ENCODE measurements around the gene REEP6.
"Not testable (repeated sequence)": the region's sequence is repeated elsewhere in the genome, so short reads cannot be mapped to it uniquely, and the experiment has no call there.

The REEP6 gene

DNA sequence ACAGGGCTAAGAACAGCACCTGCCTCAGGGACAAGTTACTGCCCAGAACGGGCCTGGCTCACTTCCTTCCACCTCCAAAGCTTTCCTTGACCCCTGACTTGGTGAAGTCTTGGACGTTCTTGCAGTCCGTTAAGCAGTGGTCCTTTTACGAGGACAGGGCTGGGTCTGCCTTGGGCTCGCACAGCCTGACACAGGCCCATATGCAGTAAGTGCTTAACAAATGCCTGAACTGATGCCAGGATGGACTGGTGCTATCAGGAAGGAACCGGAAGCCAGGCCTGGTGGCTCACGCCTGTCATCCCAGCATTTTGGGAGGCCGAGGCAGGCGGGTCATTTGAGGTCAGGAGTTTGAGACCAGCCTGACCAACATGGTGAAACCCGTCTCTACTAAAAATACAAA lies 31.1 kb downstream of the REEP6 start:
- in situ Hi-C loops (cut with HindIII; ENCODE audit: low sequenced_read_pairs): no loop called here

DNA sequence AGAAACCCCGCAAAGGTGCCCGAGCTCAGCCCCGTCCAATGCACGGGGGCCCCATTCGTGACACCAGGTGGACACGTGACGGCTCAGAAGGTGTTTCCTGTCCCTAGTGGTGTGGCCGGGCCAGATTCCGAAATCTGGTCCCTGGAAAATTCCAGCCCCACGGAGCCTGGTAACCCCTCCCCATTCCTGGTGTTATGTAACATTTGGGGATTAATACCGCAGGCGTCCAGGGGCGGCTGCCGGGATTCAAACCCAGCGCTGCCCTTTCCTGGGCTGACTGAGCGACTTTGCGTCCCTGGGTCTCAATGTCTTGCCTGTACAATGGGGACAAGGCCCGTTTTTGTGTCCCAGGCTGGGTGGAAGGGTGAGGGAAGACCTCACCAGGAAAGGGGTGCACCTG lies 31.9 kb downstream of the REEP6 start:
- in situ Hi-C loops (cut with HindIII; ENCODE audit: low sequenced_read_pairs): no loop called here

DNA sequence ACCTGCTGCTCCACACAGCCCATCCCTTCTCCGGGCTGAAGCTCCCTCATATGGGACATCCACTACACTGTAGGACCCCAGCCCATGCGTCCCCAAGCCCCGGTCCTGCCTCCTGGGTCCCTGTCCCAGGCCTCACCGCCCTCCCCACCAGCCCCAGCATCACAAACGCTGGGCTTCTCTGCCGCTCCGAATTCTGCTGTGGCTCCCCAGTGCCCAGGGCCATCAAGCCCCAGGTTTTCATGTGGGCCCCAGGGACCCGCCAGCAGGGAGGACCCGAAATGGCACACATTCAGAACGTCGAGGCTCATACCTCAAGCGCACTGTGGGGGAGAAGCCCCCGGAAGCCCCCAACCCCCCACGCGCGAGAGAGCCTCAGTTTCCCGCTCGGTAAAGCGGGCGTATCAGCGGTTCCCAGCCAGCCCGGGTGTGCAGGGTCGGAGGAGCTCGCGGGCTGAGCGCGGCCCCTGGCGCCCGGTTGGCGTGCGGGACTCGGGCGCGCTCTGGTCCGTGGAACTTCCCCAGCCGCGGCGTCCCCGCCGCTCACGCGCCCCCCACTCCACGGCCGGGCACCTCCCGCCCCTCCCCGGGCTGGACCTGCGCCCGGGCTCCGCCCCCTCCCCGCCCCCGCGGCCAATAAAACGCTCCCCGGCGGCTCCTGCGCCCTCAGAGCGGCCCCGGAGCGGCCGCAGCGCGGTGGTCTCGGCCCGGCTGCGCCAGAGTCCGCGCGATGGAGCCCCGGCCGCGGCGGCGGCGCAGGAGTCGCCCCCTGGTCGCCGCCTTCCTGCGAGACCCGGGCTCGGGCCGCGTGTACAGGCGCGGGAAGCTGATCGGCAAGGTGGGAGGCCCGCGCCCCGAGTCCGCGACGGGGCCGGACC lies 32.7 kb downstream of the REEP6 start, which contains the start of gene PLK5:
Gene PLK5, plus strand, starts transcription at position 666 of the 875 bp plus-strand sequence. CDS start 2,920 bp downstream, outside the sequence.
- in situ Hi-C loops (cut with HindIII; ENCODE audit: low sequenced_read_pairs): no loop called here

DNA sequence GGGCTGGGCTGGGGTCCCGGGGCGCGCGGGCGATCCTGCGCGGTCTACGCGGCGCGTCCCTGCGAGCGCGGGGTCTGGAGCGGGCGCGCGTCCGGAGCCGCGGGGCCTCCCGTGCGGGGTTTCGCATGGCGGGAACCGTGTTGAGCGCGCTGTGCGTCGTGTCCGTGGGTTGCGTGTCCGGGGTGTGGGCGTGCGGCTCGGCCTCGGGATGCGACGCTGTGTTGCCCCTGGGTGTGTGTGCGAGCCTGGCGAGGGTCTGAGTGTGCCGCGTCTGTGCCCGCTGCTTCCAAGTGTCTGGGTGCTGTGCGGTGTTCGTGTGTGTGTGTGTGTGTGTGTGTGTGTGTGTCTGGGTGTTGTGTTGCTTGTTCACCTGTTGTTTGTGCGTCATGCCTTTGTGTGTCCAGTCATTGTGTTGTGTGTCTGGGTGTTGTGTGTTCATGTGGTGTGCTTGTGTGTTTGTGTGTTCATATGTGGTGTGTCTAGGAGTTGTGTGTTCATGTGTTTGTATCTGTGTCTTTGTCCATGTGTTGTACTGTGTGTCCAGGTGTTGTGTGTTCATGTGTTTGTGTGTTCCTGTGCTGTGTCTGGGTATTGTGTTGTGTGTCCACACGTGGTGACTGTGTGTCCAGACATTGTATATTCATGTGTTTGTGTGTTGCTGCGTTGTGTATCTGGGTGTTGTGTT lies 33.4 kb downstream of the REEP6 start:
- in situ Hi-C loops (cut with HindIII; ENCODE audit: low sequenced_read_pairs): no loop called here

DNA sequence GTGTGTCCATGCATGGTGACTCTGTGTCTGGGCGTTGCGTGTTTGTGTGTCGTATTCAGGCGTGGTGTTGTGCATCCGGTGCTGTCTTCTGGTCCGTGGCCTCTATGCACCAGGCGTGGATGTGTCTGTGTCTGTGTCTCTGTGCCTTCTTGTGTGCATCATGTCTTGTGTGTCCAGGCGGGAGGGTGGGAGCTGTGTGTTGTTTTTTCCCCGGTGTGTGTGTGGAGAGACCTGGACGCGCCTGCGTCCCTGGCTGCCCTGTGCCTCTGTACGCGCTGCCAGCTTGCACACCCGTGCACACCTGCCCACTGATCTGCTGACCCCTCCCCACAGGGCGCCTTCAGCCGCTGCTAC lies 34.0 kb downstream of the REEP6 start:
- in situ Hi-C loops (cut with HindIII; ENCODE audit: low sequenced_read_pairs): no loop called here

DNA sequence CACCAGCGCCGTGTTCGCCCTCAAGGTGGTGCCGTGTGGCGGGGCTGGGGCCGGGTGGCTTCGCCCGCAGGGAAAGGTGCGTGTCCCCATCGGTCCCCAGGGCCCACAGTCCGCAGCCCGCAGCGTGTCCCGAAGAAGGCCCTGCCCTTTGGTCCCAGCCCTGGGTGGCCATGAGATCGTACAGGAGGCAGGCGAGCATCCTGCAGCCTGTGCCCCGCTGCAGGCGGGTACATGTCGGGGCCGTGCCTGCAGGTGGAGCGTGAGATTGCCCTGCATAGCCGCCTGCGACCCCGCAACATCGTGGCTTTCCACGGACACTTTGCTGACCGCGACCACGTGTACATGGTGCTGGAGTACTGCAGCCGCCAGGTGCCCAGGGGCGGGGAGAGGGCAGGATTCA lies 34.4 kb downstream of the REEP6 start:
- in situ Hi-C loops (cut with HindIII; ENCODE audit: low sequenced_read_pairs): no loop called here

DNA sequence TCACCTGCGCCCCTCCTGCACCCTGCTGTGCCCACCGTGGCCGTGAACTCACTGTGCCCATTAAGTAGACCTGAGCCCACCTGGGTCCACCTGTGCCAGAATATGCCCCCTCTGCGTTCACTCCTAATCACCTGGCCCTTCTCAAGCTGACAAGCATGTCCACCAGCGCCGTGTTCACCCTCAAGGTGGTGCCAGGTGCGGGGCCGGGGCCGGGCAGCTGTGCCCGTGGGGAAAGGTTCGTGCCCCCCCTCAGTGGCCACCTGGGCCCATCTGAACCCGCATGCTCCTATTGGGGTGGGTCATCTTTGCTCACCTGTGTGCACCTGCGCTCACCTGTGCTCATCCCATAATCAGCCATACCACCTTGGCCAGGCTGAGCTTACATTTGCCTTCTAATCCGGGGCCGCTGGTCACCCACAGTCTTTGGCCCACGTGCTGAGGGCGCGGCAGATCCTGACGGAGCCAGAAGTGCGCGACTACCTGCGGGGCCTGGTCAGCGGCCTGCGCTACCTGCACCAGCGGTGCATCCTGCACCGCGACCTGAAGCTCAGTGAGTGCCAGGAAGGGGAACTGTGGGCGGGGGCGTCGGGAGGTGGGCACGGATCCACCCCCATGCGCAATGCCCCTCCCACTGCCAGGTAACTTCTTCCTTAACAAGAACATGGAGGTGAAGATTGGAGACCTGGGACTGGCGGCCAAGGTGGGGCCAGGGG lies 35.2 kb downstream of the REEP6 start:
- in situ Hi-C loops (cut with HindIII; ENCODE audit: low sequenced_read_pairs): no loop called here

DNA sequence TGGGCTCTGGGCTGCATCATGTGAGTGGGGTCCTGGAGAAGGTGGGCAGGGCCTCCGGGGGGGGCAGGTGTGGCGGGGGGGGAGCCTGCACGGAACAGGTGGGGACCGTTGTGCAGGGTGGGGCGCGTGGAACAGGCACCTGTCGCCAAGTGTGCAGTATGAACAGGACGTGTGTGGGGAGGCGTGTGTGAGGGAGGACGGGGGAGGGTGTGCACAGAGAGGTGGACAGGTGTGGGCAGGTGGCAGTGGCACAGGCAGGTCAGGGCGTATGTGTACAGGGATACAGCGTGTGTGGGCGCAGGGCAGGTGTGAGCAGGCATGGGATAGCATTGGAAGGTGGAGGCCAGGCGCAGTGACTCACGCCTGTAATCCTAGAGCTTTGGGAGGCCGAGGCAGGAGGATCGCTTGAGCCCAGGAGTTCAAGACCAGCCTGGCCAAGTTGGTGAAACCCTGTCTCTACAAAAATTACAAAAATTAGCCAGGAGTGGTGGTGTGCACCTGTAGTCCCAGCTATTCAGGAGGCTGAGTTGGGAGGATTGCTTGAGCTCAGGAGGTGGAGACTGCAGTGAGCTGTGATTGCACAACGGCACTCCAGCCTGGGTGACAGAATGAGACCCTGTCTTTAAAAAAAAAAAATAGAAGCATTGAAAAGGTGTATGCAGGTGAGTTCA lies 36.1 kb downstream of the REEP6 start:
- in situ Hi-C loops (cut with HindIII; ENCODE audit: low sequenced_read_pairs): no loop called here

DNA sequence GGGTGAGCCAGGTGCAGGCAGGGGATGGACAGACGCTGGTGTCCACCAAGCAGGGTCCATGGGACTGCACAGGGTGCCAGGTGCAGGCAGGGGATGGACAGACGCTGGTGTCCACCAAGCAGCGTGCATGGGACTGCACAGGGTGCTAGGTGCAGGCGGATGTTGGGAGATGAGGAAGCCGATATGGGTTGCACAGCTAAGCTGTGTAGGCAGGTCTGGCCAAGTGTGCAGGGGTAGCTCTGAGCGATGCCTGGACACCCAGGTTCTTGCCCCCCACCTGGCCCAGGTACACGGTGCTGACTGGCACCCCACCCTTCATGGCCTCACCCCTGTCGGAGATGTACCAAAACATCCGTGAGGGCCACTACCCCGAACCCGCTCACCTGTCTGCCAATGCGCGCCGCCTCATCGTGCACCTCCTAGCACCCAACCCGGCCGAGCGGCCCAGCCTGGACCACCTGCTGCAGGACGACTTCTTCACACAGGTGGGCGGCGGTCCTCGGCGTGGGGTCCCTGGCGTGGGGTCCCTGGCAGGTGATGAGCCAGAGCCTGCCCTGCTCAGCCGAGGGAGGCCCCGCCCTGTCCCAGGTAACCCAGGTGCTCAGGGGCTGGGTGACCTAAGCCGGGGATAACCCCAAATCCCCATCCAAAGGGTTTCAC lies 36.8 kb downstream of the REEP6 start:
- in situ Hi-C loops (cut with HindIII; ENCODE audit: low sequenced_read_pairs): no loop called here

DNA sequence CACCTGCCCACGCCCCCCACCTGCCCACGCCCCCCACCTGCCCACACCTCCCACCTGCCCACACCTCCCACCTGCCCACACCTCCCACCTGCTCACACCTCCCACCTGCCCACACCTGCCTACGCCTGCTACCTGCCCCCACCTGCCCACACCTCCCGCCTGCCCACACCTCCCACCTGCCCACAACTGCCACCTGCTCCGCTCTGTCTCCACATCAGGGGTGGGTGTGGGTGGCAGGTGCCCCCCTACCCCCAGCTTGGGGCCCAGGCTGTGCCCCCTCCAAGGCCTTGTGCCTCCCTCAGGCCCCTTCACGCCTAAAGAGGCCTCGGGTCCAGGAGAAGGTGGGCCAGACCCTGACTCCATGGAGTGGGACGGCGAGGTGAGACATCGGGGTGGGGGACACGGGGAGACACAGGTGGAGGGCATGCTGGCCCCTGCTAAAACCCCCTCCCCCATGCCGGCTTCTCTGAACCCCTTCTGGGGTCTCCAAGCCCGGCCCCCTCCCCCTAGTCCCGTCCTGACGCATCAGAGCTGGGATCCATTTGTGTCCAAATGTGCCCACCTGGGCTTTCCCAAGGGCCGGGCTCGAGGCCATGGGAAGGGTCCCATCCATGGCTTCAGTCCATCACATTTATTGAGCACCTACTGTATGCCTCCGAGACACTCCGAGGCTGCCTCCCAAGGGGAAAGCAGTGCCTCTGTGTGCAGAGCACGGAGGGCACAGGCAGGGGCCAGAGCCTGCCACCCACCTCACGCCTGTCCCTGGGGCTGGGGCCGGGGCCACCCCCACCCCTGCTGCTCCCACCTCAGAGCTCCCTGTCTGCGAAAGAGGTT lies 37.8 kb downstream of the REEP6 start:
- in situ Hi-C loops (cut with HindIII; ENCODE audit: low sequenced_read_pairs): no loop called here

DNA sequence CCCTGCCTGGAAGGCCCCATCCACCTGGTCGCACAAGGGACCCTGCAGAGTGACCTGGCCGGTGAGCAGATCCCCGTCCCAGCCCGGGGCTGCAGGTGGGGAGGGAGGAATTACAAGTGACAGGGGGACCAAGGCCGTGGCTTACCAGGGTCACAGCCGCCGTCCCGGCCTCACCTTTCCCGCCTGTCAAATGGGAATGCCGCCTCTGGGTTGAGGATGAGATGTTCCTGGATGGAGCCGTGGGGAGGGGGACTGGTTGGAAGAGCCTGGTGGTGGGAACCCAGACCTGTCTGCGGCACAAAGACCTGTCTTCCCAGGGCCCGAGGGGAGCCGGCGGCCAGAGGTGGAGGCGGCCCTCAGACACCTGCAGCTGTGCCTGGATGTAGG lies 38.4 kb downstream of the REEP6 start:
- in situ Hi-C loops (cut with HindIII; ENCODE audit: low sequenced_read_pairs): no loop called here

DNA sequence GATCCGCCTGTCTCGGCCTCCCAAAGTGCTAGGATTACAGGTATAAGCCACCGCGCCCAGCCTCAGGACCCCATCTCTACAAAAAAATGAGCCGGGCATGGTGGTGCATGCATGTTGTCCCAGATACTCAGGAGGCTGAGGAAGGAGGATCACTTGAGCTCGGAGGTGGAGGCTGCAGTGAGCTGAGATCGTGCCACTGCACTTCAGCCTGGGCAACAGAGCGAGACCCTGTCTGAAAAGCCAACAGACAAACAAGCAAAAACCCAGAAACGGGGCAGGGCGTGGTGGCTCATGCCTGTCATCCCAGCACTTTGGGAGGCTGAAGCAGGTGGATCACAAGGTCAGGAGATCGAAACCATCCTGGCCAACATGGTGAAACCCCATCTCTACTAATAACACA lies 39.9 kb downstream of the REEP6 start:
- in situ Hi-C loops (cut with HindIII; ENCODE audit: low sequenced_read_pairs): not testable (repeated sequence)

DNA sequence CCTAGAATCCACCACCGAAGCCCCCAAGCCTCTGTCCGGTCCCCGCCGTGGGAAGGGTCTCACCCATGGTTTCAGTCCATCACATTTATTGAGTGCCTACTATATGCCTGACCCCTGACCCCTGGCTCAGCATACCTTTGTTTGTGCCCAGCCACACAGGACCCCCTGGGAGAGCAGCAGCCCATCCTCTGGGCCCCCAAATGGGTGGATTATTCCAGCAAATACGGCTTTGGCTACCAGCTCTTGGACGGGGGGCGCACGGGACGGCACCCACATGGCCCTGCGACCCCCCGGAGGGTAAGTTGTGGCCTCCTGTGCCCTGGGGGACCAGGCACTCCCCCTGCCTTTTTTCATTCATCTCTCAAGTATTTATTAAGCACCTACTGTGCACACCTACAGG lies 40.6 kb downstream of the REEP6 start:
- in situ Hi-C loops (cut with HindIII; ENCODE audit: low sequenced_read_pairs): no loop called here

DNA sequence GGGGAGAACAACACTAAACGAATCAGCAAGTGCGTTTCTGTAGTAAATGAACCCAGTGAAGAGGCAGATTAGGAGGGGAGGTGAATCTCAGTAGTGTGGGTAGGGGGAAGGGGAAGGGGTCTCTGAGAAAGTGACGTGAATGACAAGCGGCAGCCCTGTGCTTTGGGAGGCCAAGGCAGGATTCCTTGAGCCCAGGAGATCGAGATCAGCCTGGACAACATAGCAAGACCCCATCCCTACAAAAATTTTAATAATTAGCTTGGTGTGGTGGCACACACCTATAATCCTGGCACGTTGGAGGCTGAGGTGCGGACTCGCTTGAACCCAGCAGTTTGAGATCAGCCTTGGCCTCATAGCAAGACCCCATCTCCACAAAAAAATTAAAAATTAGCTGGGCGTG lies 41.0 kb downstream of the REEP6 start:
- in situ Hi-C loops (cut with HindIII; ENCODE audit: low sequenced_read_pairs): no loop called here

DNA sequence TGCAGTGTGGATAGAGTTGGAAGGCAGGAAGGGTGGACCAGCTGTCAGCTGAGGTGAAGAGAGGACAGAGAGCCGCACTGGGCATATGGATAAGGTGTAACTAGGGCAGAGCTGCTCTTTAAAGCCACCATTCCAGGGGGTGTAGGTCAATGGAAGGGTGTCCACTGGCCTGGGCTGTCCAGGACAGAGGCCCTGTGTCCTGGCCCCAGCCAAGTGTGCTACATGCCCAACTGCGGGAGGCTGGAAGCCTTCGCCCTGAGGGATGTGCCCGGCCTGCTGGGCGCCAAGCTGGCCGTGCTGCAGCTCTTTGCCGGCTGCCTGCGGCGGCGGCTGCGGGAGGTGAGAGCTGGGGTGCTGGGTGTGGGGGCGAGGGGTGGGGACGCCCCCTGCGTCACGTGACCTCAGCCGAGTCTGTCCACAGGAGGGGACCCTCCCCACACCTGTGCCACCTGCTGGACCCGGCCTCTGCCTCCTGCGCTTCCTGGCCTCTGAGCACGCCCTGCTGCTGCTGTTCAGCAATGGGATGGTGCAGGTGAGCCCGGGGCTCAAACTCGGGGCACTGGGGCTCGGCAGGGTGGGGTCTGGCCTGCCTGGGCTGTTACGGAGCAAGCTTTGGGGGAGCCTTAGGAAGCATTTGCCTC lies 42.6 kb downstream of the REEP6 start:
- in situ Hi-C loops (cut with HindIII; ENCODE audit: low sequenced_read_pairs): no loop called here

DNA sequence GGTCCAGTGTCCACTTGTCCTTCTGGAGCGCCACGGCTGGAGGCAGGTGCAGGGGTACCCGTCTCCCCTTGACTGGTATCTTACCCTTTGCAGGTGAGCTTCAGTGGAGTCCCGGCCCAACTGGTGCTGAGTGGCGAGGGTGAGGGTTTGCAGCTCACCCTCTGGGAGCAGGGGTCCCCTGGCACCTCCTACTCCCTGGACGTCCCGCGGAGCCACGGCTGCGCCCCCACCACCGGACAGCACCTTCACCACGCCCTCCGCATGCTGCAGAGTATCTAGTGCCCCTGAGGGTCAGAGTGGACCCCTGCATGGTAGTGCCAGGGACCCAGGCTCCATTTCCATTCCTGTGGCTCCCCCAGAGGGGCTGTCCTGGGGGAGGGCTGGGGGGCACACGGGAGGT lies 44.0 kb downstream of the REEP6 start:
- in situ Hi-C loops (cut with HindIII; ENCODE audit: low sequenced_read_pairs): no loop called here

DNA sequence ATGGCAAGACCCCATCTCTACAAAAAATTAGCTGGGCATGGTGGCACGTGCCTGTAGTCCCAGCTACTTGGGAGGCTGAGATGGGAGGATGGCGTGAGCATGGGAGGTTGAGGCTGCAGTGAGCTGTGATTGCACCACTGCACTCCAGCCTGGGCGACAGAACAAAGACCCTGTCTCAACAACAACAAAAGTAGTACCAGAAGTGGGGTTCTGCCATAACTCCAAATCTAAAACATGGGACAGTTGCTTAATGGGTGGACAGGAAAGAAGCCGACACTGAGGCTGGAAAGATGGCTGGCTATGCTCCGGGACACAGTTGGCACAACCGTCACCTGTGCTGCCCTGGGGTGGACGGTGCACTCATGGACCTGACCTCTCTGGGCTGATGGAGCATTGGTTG lies 44.7 kb downstream of the REEP6 start:
- in situ Hi-C loops (cut with HindIII; ENCODE audit: low sequenced_read_pairs): not testable (repeated sequence)

DNA sequence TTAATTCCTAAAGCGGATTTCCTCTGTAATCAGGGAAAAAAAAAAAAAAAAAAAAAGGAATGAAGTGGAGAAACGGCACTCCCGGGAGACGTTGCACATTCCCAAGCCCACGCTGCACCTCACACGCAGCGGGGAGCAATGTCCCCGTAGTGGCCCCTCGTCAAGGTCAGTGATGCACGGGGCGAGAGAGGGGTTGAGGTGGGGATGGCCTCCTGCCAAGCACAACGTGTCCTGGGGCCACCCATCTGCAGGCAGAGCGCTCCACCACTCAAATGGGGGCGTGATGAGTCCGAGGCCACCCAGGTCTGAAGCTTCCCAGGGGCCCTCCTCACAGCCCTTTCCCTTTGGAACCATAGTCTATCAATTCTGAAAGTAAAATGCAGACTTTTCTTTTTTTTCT lies 48.0 kb downstream of the REEP6 start:
- in situ Hi-C loops (cut with HindIII; ENCODE audit: low sequenced_read_pairs): no loop called here

DNA sequence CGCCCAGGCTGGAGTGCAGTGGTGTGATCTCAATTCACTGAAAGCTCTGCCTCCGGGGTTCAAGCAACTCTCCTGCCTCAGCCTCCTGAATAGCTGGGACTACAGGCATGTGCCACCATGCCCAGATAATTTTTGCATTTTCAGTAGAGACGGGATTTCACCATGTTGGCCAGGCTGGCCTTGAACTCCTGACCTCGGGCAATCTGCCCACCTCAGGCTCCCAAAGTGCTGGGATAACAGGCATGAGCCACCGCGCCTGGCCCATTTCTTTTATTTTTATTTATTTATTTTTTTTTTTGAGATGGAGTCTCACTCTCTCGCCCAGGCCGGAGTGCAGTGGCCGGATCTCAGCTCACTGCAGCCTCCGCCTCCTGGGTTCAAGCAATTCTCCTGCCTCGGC lies 48.8 kb downstream of the REEP6 start:
- in situ Hi-C loops (cut with HindIII; ENCODE audit: low sequenced_read_pairs): not testable (repeated sequence)

Measured in DLD1 (cell line).